ACC112 (cell line): ENCODE measurements around the gene TMEM140.

Experiments used
- H2AFZ ChIP-seq: fragments of 200-600 bp; sonication (generic); one replicate; pipeline ENCODE4 v1.6.0; 2017; ENCODE audit warnings: antibody characterized with exemption, low read length; ENCODE audit not compliant: unreplicated experiment
- H3K27ac ChIP-seq: fragments of 200-600 bp; sonication (generic); 2 replicates; pipeline ENCODE4 v1.5.1; 2014; ENCODE audit warnings: low read depth, mild to moderate bottlenecking, antibody characterized with exemption, low read length, moderate library complexity
- H3K27me3 ChIP-seq: fragments of 200-600 bp; sonication (generic); 2 replicates; pipeline ENCODE4 v1.6.1; 2014; ENCODE audit warnings: mild to moderate bottlenecking, antibody characterized with exemption, low read length, moderate library complexity, mixed read lengths; ENCODE audit not compliant: insufficient read depth
- H3K36me3 ChIP-seq: fragments of 200-600 bp; sonication (generic); 2 replicates; pipeline ENCODE4 v1.6.1; 2016; ENCODE audit warnings: mild to moderate bottlenecking, antibody characterized with exemption, low read length, moderate library complexity, mixed read lengths; ENCODE audit not compliant: insufficient read depth
- H3K4me1 ChIP-seq: fragments of 200-600 bp; sonication (generic); one replicate; pipeline ENCODE4 v1.6.1; 2016; ENCODE audit warnings: low read length, mixed read lengths; ENCODE audit not compliant: insufficient read depth, unreplicated experiment, control insufficient read depth
- H3K4me3 ChIP-seq: fragments of 200-600 bp; sonication (generic); 2 replicates; pipeline ENCODE4 v1.5.1; 2014; ENCODE audit warnings: mild to moderate bottlenecking, low read depth, low read length
- H3K79me2 ChIP-seq: fragments of 200-600 bp; sonication (generic); one replicate; pipeline ENCODE4 v1.6.0; 2016; ENCODE audit warnings: low read length; ENCODE audit not compliant: control insufficient read depth, unreplicated experiment, insufficient read depth

TMEM140 gene

DNA sequence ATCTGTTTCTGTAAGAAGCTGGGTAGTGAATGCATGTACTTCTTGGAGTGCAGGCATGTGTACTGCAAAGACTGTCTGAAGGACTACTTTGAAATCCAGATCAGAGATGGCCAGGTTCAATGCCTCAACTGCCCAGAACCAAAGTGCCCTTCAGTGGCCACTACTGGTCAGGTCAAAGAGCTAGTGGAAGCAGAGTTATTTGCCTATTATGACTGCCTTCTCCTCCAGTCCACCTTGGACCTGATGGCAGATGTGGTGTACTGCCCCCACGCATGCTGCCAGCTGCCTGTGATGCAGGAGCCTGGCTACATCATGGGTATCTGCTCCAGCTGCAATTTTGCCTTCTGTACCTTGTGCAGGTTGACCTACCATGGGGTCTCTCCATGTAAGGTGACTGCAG is 18.9 kb upstream of the TMEM140 start:
- H3K4me3 ChIP-seq = no peak overlapping the region
- no peaks in the 10 kb centered on the region; the same call in 1 of the 2 replicates for H3K36me3 ChIP-seq
- H3K4me1 ChIP-seq = no peaks in the 10 kb centered on the region
- no peak overlapping the region for H3K27ac ChIP-seq
- peaks cover 5% of the 10 kb centered on the region; the same call in 1 of the 2 replicates for H3K27me3 ChIP-seq
- no peaks in the 10 kb centered on the region for H3K79me2 ChIP-seq
- H2AFZ ChIP-seq = no peak overlapping the region

DNA sequence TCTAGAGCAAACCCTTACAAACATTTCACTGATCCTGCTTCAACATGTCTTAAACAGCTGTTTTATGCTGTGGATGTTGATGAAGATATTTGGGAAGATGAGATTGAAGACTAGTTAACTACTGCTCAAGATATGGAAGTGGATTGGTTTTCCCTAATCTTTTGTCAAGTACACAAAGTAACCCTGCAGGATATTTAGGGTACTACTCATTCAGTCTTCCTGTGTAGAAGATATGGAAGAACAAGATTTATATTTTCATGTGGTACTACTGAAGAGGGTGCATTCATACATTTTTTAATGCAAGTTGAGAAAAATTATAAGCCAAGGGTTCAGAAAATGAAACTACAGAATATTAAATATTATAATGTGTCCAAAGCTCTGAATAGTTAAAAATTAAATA is 18.3 kb upstream of the TMEM140 start:
- no peaks in the 10 kb centered on the region for H3K79me2 ChIP-seq
- no peaks in the 10 kb centered on the region for H3K4me1 ChIP-seq
- H3K4me3 ChIP-seq = no peak overlapping the region
- peaks cover 5% of the 10 kb centered on the region; the same call in 1 of the 2 replicates for H3K27me3 ChIP-seq
- no peaks in the 10 kb centered on the region; the same call in 1 of the 2 replicates for H3K36me3 ChIP-seq
- no peak overlapping the region for H2AFZ ChIP-seq
- no peak overlapping the region for H3K27ac ChIP-seq

DNA sequence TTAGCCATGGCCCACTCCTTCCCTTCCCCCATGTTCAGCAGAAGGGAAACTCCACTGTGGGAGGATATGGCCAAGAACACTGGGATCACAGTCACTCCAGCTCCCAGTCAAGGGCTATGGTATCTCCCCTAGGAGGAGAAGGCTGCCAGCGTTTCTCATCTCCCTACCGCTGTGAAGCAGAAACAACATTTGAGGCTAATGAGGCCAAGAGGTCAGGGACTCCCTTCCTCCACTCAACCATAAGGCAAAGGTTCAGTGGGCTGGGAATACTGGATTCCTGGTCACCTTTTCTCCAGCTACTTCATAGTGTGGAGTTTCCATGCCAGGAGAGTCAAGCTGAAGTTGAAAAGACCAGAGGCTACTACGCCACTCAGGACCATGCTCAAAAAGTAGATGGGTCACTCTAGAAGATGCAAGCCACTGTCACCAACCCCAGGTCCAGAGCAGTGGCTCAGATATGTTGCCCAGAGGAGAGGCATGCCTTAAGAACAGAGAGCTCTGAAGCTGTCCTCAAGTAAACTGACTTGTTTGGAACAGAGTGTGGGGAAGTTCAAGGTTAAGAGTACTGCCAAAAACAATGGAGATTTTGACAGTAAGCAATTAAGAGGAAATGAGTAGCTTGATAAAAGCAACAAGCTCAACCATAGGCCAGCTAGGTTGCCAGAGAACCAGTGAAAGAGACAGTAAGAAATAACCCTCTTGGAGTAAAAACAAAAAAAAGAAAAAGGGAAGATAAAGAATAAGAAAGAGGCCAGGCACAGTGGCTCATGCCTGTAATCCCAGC is 3.8 kb upstream of the TMEM140 start:
- Histone ChIP-seq H3K27me3 (no peaks in the 10 kb centered on the region), H3K4me3 (no peak overlapping the region), H3K36me3 (no peaks in the 10 kb centered on the region), H2AFZ (no peak overlapping the region), H3K79me2 (peaks cover 8% of the 10 kb centered on the region), H3K4me1 (peaks cover 5% of the 10 kb centered on the region), H3K27ac (no peak overlapping the region)

DNA sequence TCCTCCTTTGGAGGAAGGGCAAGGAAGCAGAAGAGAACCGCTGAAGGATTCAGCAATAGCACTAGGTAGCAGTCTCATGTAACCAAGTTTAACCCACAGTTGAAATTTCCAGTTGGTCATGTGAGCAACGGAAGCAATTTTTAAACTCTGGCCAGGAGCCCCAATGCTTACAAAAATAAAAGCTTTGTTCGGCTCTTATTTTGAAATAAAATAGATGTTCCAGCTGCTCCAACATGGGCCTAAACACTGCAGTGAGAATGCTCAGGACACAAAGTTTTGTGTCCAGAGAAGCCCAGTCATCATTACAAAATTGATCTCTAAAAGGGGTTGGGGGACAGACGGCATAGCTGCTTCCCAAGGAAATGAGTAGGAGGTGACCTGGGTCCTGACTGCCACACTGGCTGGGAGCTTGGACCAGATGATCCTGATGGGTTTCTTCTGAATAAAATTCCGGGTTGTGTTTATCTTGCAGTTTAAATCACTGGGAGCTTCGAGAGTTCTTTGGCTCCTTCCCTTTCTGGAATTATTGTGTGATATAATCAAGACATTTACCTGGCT is 452 bp upstream of the TMEM140 start:
- peak overlapping the region; percentile 96 for H3K27ac ChIP-seq
- H3K4me3 ChIP-seq = peak overlapping the region; percentile 85
- H2AFZ ChIP-seq = peak overlapping the region; percentile 74

DNA sequence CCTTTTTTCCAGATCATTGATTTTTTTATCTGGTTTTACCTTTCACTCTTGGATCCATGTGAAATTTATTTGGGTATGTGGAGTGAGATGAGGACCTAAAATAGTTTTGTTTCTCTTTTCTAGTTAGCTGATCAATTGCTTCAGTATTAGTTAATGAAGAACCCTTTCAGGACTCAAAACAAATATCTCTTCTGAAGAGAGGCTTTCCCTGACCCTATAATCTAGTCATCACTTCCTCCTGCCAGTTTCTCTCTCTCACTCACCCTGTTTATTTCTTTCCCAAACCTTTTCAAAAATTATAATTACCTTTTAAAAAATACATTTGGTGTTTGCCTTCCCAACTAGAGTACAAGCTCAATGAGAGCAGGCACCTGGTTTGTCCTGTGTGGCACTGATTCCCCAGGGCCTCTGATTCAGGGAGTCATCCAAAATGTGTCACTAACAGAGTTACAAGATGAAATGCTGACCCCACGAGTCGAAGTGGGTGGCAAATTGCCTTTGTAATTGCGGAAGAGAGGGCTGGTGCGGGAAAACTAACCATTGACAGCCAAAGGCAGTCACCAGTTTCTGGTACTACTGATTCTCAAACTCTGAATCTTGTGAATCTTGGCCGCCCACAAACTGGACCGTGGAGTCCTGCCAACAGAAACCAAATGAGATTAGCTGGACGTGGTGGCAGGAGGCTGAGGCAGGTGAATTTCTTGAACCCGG is 2.4 kb downstream of the TMEM140 start:
- H3K27me3 ChIP-seq = no peaks in the 10 kb centered on the region
- H2AFZ ChIP-seq = no peak overlapping the region
- H3K79me2 ChIP-seq = peaks cover 29% of the 10 kb centered on the region
- H3K36me3 ChIP-seq = 0 out of 2 replicates have a peak, but pooled peaks cover 11% of the 10 kb centered on the region
- H3K27ac ChIP-seq = no peak overlapping the region
- H3K4me1 ChIP-seq = peaks cover 21% of the 10 kb centered on the region
- H3K4me3 ChIP-seq = peak overlapping the region; percentile 85

More for the DNA sequence above, 452 bp upstream of the TMEM140 start:
- Histone ChIP-seq H3K27me3 (no peaks in the 10 kb centered on the region), H3K79me2 (peaks cover 29% of the 10 kb centered on the region), H3K4me1 (peaks cover 21% of the 10 kb centered on the region), H3K36me3 (0 out of 2 replicates have a peak, but pooled peaks cover 6% of the 10 kb centered on the region)

DNA sequence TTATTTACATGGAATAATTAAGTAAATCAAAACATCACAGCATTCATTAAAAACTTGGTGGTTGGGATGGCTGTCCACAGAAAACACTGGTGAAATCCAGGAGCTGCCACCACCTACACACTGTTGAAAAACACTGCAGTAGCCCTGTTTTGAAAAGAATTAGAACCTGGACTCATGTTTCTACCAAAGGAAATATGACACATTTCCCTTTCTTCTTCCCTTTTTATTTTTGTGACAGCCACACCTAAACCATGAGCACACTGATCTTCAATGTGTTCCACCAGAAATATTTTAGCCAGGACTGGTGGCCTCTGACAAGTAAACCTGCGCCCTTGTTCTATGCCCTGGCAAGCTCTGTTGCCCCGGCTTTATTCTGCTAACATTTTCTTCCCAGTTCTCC is 3.3 kb downstream of the TMEM140 start:
- Histone ChIP-seq H2AFZ (no peak overlapping the region), H3K27me3 (no peaks in the 10 kb centered on the region), H3K36me3 (0 out of 2 replicates have a peak, but pooled peaks cover 11% of the 10 kb centered on the region), H3K4me3 (no peak overlapping the region), H3K27ac (no peak overlapping the region), H3K4me1 (peaks cover 21% of the 10 kb centered on the region), H3K79me2 (peaks cover 29% of the 10 kb centered on the region)

DNA sequence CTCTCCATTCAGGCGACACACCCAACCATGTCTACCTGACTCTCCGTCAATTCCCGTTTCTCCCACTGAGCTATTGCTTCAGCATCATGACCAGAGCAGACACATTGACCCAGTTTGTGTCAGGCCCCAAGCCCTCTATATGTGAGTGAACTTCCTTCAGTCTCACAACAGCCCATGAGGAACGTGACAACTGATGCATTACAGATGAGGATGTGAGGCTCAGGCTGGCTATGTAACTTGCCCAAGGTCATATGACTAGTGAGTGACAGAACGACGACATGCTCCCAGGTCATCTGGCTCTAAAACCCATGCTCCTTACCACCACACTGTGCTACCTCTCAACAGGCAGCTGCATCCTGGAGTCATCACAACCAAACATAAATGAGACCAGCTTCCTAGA is 3.7 kb downstream of the TMEM140 start:
- H3K4me1 ChIP-seq = peaks cover 21% of the 10 kb centered on the region
- no peak overlapping the region for H3K4me3 ChIP-seq

DNA sequence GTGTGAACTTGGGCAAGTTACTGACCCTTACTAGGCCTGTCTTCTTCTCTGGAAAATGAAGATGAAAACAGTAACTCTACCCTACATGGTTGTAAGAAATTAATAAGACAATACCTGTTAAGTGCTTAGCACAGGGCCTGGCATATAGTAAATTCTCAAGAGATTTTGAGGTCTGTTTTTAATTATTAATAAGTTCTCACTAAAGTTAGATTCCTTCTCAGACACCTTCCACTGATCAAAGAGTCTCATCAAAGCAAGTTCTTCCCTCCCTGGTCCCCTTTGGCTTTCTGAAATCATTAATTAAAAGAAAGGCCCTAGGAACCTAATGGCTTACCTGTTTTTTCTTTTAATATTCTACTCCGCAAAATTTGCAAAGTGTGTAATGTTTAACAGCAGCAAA is 4.6 kb downstream of the TMEM140 start:
- Histone ChIP-seq H3K79me2 (peaks cover 34% of the 10 kb centered on the region), H3K36me3 (peaks cover 14% of the 10 kb centered on the region; the same call in 1 of the 2 replicates), H3K4me1 (peaks cover 16% of the 10 kb centered on the region), H2AFZ (no peak overlapping the region), H3K27me3 (no peaks in the 10 kb centered on the region), H3K27ac (no peak overlapping the region), H3K4me3 (no peak overlapping the region)

More for the DNA sequence above, 3.7 kb downstream of the TMEM140 start:
- no peak overlapping the region for H2AFZ ChIP-seq
- H3K27me3 ChIP-seq = no peaks in the 10 kb centered on the region
- H3K79me2 ChIP-seq = peaks cover 29% of the 10 kb centered on the region
- 0 out of 2 replicates have a peak, but pooled peaks cover 11% of the 10 kb centered on the region for H3K36me3 ChIP-seq
- H3K27ac ChIP-seq = no peak overlapping the region

DNA sequence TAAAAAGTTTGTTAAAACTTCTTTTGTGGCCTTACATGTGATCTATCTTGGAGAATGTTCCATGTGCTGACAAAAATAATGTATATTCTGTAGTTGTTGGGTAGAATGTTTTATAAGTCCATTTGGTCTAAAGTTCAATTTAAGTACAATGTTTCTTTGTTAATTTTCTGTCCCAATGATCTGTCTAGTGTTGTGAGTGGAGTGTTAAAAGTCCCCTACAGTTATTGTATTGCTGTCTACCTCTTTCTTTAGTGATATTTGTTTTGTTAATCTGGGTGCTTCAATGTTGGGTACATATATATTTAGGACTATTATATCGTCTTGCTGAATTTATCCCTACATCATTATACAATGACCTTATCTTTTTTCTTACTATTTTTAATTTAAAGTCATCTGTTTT is 6.9 kb downstream of the TMEM140 start:
- no peak overlapping the region for H3K4me3 ChIP-seq
- H3K27ac ChIP-seq = no peak overlapping the region
- peaks cover 33% of the 10 kb centered on the region for H3K79me2 ChIP-seq
- no peak overlapping the region for H2AFZ ChIP-seq
- peaks cover 18% of the 10 kb centered on the region; the same call in 1 of the 2 replicates for H3K36me3 ChIP-seq
- H3K27me3 ChIP-seq = no peaks in the 10 kb centered on the region
- H3K4me1 ChIP-seq = peaks cover 24% of the 10 kb centered on the region

DNA sequence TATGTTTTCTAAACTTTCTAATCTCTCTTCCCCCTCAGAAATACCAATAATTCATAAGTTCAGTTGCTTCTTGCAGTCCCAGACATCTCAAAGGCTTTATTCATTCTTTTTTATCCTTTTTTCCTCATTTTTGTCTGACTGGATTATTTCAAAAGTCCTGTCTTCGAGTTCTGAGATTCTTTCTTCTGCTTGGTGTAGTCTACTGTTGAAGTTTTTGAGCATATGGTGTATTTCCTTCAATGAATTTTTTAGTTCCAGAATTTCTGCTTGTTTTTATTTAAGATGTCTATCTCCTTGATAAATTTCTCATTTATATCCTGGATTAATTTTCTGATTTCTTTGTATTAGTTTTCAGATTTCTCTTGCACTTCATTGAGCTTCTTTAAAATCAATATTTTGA is 8.4 kb downstream of the TMEM140 start:
- Histone ChIP-seq H2AFZ (no peak overlapping the region), H3K4me1 (peaks cover 27% of the 10 kb centered on the region), H3K36me3 (peaks cover 20% of the 10 kb centered on the region; the same call in 1 of the 2 replicates), H3K4me3 (no peak overlapping the region), H3K27ac (no peak overlapping the region), H3K79me2 (peaks cover 28% of the 10 kb centered on the region), H3K27me3 (no peaks in the 10 kb centered on the region)
